Urothelium cell line (cell line): ENCODE measurements around the gene KCTD7.
A peak's percentile ranks its signal among the peaks of the same experiment; 100 is the strongest.
"Not testable (repeated sequence)": the region's sequence is repeated elsewhere in the genome, so short reads cannot be mapped to it uniquely, and the experiment has no call there.

Experiments
- DNase-seq: peaks from one replicate; pipeline ENCODE4 v3.0.0; 2011; ENCODE audit warnings: low spot score, mixed read lengths
- FAIRE-seq: peaks from 2 replicates; lab custom pipeline; 2011; peaks lifted over from hg19 to GRCh38; lab: Jason Lieb, UNC

Gene KCTD7

DNA sequence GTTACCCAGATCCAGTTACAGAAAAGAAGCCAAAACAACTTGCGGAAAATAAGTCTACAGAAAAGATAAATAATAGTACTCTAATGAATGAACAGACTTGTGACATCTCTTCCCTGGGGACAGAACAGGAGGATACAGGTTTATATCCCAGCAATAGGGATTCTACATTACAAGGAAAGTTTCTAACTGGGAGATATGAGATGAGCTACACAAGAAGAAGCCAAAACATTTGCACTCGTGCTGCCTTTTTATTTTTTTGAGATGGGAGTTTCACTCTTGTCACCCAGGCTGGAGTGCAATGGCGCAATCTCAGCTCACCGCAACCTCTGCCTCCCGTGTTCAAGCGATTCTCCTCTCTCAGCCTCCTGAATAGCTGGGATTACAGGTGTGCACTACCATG lies 22.3 kb downstream of the KCTD7 start:
- not testable (repeated sequence) for DNase-seq, FAIRE-seq

DNA sequence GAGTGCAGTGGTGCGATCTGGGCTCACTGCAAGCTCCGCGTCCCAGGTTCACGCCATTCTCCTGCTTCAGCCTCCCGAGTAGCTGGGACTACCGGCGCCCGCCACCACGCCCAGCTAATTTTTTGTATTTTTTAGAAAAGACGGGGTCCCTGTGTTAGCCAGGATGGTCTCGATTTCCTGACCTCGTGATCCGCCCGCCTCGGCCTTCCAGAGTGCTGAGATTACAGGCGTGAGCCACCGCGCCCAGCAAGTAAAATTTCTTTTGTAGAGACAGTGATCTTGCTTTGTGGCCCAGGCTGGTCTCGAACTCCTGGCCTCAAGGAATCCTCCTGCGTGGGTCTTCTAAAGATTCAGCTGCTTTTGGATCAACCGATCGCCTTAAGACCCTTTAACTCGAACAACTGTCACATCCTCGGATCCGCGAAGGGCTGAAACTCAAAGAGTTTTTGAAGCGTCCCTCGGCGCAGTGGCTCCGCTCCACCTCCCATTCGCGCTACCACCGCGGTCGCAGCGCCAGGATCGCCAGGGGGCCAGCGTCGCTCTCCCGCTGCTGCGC lies 25.1 kb downstream of the KCTD7 start:
- DNase-seq, FAIRE-seq: not testable (repeated sequence)

DNA sequence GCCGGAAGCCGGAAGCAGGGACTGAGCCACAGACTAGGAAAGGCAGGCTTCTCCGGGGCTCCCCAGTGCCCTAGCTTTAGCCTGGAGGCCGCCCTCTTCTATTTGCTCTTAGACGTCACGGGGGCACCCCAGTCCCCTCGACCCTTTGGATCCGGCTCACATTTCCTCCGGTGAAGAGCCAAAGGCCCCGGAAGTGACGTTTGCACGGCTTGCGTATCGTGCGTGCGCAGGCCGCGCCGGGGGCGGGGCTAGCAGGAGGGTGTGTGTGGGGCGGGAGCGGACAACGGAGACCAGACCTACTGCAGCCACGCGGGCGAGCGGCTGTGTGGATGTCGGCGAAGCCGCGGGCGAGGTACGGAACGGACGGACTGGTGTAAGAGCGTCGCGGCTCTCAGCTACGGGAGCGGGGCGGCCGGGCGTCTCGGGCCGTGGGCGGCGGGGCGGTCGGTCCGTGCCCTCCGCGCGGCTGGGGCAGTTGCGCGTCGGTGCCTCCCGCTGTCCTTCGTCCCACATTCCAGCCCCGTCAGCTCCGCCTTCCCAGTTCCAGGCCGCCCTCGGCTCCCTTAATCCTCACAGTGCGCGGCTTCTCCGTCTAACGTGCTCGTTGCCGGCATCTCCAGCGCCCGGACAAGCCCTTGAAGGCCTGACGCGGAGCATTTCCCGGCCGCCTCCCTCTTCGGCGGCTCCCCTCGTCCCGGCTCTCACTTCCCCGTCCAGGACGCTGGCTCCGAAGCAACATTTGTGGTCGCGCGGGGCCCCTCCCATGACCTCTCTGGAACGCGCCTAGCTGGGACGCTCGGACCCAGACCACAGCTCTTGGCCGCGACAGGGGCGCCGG lies 25.8 kb downstream of the KCTD7 start:
- DNase-seq (peak; percentile 97), FAIRE-seq (peak; percentile 79)

DNA sequence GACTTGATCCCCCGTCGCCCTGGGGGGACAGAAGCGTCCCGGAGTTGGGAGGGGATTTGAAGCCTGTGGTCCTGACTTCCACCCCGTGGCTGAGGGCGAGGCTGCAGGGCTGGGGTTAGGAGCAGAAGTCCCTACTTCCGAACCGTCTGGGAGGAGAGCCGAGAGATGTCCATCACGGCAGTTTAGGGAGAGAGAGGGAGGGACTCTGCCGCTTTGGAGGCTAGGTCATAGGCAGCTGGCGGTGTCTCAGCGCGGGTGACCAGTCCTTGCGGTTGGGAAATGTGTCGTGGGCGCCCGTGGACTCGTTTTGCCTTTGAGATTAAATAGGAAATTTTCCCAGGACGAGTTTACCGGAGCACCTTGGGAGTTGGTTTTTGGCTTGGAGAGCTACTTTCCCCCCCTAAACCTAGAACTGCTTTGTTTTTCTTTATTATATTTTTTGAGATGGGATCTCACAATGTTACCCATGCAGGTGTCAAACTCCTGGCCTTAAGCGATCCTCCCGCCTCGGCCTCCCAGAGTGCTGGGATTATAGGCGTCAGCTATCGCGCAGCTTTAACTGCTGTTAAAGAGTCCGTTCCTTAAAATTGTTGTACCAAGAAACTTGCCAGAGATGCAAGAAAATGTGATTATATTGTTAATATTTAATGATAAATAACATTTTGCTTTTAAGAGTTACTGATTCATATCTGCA lies 26.6 kb downstream of the KCTD7 start:
- FAIRE-seq, DNase-seq: not testable (repeated sequence)

DNA sequence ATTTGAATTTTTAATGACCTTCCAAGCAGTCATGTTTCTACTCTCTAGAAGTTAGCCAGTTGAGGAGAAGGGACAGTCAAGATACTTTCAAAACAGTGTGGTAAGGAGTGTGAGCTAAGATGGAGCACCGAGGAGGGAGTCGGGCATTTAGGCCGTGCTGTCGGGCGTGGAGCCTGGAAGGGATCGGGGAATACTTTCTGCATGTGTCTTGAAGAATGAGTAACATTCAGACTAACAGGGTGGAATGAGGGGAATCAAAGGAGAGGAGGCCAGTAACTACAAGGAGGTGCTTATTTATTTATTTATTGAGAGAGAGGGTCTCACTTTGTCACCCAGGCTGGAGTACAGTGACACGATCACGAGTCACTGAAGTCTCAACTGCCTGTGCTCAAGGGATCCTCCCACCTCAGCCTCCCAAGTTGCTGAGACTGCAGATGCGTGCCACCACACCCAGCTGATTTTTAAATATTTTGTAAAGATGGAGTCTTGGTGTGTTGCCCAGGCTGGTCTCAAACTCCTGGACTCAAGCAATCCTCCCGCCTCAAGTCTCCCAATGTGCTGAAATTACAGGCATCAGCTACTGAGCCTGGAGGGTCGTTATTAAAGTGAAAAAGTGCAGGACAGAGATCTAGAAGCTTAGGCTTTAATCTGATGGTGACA lies 27.3 kb downstream of the KCTD7 start:
- not testable (repeated sequence) for FAIRE-seq, DNase-seq

DNA sequence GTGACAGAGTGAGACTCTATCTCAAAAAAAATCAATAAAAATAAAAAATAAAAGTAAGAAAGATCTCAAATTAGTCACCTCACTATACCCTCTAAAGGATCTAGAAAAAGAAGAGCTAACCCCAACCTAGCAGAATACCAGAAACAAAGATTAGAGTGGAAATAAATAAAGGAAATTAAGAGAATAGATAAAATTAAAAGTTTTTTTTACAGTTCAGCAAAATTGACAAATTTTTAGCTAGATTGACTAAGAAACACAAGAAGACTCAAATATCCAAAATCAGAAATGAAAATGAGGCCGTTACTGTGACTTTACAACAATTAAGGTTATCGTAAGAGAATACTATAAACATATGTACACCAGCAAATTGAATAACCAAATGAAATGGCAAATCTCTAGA lies 29.1 kb downstream of the KCTD7 start:
- FAIRE-seq = no peak
- DNase-seq = no peak

DNA sequence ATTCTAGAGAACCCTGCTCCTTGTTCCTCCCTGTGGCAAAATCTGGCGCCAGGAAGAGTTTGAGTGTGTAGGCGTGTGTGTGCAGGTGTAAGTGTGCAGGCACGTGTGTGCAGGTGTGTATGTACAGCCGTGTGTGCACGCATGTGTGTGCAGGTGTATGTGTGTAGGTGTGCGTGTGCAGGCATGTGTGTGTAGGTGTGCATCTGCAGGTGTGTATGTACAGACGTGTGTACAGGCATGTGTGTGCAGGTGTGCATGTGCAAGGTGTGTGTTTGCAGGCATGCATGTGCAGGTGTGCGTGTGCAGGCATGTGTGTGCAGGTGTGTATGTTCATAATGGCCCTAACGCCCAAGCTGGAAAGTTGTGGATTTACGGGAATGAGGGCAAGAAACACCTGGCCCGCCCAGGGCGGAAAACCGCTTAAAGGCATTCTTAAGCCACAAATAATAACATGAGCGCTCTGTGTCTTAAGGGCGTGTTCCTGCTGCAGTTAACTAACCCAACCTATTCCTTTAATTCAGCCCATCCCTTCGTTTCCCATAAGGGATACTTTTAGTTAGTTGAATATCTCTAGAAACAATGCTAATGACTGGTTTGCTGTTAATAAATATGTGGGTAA lies 34.1 kb downstream of the KCTD7 start:
- no peak for DNase-seq

DNA sequence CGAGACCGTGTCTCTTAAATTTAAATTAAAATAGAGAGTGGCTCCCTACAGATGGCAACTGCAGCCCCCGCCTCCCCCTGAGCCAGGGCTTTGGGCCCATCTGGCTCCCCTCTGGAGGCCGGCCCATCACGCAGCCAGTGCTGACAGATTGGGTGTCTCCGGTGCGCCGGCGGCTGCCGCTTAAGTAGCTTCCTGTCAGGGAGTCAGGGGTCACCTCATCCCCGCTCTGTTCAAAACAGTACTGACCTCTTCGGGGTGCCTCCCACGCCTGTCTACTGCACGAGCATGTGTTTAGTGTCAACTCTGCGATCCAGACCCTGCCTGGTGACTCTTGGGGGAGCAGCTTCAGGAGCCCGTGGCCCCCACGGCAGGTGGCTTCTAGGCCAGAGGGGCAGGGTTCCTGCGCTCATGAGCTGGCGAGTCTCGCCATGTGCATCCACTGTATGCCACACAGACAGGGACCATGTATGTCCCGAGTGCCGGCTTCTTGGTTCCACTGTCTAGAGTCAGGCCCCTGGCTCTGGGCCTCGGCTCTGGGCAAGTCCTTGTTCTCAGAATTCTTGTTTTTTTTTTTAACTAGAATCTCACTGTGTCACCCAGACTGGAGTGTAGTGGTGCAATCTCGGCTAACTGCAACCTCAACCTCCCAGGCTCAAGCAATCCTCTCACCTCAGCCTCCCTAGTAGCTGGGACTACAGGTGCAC lies 36.1 kb downstream of the KCTD7 start:
- no peak for DNase-seq

More for the DNA sequence above, 34.1 kb downstream of the KCTD7 start:
- peak; percentile 40 for FAIRE-seq

DNA sequence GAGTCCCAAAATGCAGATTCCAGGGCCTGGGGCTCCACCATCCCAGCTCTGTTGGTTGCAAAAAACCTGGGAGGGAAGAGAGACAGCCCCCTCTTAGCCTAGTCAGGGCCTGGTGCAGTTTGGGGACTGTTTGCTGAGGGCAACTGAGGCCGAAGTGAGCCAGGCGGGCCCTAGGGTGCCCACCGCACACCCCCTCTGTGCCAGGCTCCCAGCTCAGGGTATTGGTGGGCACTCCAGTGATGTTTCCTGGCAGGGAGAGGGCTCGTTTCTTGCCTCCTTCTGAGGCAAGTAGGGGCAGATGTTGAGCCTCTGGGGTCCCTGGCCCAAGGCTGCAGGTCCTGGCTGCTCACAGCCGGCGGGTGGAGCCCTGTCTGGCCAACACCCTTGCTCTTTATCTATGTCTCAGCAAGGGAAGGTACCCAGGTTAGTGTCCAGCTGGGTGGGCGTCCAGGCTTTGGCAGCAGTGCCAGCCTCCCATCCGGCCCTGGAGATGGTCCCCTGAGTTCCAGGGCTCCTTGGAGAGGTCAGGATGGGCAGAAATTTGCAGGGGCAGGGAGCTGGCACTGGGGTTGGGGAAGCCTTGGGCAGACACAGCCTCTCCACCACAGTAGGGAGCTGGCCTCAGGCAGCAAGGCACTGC lies 37.8 kb downstream of the KCTD7 start:
- DNase-seq = no peak
- FAIRE-seq = no peak

More for the DNA sequence above, 36.1 kb downstream of the KCTD7 start:
- no peak for FAIRE-seq

DNA sequence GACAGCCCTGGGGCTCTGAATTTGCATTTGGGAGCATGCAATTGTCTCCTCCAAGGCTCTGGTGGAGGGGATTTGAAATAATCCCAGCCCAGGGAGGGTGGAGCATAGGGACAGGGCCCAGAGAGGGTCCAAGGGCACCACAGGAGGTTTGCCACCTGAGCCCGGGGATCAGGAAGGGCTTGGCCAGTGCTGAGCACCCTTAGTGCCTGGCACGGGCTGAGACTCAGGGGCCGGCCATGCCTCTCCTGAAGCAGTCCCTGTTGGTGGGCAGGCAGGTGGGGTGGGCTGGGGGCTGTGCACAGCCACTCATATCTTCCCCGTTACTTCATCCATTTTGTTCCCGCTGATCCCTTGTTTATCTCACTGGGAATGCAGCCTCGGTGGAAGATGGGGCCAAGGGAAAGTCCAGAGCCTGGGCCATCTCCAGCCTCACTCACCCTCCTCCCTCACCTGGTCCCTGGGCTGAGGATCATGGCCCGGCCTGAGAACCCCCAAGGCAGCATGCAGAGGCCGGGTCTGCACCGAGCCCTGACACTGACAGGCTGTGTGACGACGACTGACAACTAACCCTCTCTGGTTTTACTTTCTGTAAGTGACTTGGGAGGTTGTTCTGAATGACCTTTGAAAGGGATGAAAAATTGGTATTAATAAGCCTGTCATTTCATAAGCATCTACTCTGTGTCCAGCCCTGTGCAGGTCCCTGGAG lies 38.5 kb downstream of the KCTD7 start:
- DNase-seq (no peak), FAIRE-seq (no peak)

DNA sequence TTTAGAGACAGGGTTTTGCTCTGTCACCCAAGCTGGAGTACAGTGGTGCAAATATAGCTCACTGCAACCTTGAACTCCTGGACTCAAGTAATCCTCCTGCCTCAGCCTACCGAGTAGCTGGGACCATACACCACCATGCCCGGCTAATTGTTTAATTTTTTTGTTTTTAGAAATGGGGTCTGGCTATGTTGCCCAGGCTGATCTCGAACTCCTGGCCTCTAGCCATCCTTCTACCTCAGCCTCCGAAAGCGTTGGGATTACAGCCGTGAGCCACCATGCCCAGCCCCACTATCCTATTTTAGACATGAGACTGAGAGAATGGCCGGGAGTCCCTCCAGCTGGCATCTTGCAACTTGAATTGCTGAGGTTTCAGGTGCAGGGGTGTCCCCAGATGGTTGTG lies 39.4 kb downstream of the KCTD7 start:
- no peak for FAIRE-seq
- no peak for DNase-seq

DNA sequence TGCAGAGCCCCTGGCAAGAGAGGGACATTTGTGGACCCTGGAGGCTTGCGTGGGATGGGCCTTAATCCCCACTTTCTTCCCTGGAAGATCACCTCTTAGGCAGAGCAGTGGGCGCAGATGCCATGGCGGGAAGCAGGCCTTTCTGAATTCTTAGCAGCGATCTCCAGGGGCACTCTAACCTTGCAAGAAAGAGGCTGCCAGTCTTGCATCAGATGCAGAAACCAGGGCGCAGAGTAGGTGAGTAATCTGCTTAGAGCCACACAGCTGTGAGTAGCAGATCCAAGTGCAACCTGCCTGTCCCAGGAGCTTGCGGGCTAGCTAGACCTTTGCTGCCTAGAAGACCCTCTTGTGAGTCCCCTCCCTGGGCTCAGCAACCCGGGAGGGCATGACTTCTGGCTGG lies 40.0 kb downstream of the KCTD7 start:
- FAIRE-seq = no peak
- DNase-seq = no peak

DNA sequence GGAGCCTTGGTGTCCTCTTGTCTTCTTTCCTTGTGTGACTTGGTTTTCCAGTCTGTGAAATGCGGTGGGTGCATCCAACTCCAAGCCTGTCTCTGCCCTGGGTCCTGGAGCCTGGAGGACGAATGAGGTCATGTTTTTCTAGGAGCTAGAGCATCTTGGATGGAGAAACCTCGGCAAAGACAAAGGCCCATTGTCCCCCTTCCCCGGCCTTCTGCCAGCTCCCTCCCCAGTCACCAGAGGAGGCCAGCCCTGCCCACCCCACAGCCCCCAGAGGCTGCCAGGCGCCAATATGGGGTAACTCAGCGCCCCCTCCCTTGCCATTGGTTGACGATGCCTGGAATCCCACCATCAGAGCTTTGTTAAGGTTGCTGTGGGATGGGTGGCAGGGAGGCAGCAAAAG lies 40.4 kb downstream of the KCTD7 start:
- FAIRE-seq (no peak), DNase-seq (no peak)

DNA sequence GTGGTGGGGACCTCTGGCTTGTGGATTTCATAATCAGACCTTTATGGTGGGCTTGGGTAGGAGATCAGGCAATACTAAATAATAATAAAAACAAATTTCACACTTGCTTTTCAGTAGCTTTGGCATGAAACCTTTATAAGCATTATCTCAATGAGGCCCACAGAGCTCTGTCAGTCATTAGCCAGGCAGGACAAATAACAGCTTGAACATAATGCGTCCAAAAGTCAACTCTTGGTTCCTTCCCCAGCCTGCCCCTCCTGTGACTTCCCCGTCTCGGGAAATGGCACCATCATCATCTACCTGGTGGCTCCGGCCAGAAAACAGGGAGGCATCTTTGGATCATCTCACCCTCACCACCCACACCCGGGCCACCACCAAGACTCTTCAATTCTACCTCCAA lies 40.8 kb downstream of the KCTD7 start:
- DNase-seq = no peak
- no peak for FAIRE-seq

DNA sequence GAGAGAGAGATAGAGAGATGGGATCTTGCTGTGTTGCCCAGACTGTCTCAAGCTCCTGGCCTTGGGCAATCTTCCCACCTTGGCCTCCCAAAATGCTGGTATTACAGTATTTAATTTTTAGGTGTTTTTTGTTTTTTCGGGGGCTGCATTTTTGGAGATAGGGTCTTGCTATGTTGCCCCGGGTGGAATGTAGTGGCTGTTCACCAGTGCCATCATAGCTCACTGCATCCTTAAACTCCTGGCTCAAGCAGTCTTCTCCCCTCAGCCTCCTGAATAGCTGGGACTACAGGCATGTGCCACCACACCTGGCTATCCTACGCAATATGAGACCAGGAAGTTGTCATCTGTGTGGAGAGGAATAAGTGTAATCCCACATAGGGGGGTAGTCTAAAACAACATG lies 42.4 kb downstream of the KCTD7 start:
- FAIRE-seq = no peak

DNA sequence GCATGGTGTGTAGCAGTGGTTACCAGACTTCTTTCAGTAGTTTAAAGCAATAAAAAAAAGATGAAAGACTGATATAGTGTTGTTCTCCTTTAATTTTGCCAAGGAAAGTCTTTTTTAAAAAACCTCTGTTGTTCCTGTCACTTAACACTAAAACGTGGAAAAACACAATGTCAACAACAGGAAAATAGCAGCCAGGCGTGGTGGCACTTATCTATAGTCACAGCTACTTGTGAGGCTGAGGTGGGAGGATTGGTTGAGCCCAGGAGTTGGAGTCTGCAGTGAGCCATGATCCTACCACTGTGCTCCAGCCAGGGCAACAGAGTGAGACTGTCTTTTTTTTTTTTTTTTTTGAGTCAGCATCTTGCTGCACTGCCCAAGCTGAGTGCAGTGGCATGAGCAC lies 42.8 kb downstream of the KCTD7 start:
- not testable (repeated sequence) for DNase-seq, FAIRE-seq

More for the DNA sequence above, 42.4 kb downstream of the KCTD7 start:
- DNase-seq = no peak

DNA sequence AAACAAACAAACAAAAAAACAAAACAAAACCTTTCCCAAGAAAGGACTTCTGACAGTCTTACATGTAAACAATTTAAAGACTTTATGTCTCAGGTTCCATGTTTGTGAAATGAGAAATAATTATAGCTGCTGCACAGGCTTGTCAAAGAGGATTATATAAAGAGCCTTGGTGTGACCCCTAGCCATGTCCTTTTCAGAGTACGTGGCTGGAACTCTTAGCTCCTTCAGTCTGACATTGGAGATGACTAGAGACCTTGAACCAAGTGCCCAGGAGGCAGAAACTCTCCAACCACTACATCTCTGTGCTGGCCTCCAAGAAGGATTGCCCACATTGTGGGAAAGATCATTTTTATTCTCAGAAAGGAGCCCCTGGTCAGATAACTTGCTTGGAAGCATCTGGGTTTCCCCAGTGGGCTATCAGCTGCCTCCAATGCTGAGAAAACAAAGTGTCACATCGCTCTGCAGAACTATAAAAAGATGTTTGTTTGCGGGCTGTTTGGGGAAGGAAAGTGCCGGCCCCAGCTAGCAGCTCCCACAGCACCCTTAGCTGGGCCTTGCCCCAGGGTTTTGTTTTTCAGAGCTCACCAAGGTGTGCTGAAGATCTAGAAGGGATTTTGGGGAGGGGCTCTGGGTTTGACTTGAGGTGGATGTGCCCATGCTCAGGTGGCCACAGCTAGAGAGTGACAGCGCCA lies 43.9 kb downstream of the KCTD7 start:
- not testable (repeated sequence) for DNase-seq, FAIRE-seq

DNA sequence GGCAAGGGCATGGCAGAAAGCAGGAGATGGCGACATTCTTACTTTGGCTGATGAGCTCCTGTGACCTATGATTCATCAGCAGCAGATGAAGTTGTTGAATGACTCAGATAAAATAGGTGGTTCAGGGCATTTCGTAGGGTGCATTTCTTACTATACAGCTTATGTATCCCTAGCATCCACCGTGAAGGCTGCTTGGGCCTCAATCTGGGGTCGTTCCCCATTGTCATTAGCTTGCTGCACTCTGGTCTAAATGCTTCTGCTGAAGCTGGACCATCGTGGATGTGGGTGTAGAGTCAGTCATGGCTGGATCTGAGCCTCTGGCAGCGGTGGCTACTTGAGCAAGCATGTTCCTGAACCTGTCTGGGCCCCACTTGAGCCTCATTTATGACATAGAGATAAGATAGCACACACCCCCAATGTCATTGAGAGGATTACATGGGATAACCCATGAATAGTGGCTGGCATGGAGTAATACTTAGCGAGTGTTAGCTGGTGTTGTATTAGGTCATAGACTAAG lies 44.5 kb downstream of the KCTD7 start:
- peak; percentile 82 for FAIRE-seq
- DNase-seq = not testable (repeated sequence)
